HG03025 (cell line): ENCODE data around the gene OVOL3.

Source experiments
- ATAC-seq: cut with Tn5 transposase; IDR thresholded peaks from one replicate; pipeline ENCODE4 v1.9.1; 2021; ENCODE audit warnings: mild to moderate bottlenecking, moderate library complexity; ENCODE audit not compliant: unreplicated experiment, low FRiP score

OVOL3 gene

GRCh38 chr19:36099166-36099785, 11.7 kb upstream of the OVOL3 start:
- no peak for ATAC-seq

- no peak for ATAC-seq
These were observed 10.5 kb upstream of the OVOL3 start for GRCh38 chr19:36100476-36100875.

GRCh38 chr19:36101550-36102327, 9.2 kb upstream of the OVOL3 start:
- ATAC-seq = no peak

GRCh38 chr19:36103040-36103626, 7.8 kb upstream of the OVOL3 start:
- ATAC-seq = no peak

- ATAC-seq = no peak
These were observed 6.9 kb upstream of the OVOL3 start for GRCh38 chr19:36103842-36104552.

GRCh38 chr19:36106441-36106840, 4.5 kb upstream of the OVOL3 start:
- ATAC-seq = no peak

GRCh38 chr19:36106991-36107390, 4.0 kb upstream of the OVOL3 start:
- ATAC-seq = no peak

GRCh38 chr19:36108684-36109083, 2.3 kb upstream of the OVOL3 start:
- ATAC-seq = no peak

- no peak for ATAC-seq
These were observed 227 bp downstream of the OVOL3 start for GRCh38 chr19:36111200-36111539.

GRCh38 chr19:36112678-36113077, 1.7 kb downstream of the OVOL3 start:
- no peak for ATAC-seq

GRCh38 chr19:36113425-36113824, 2.5 kb downstream of the OVOL3 start:
- ATAC-seq = no peak

- no peak for ATAC-seq
These were observed 3.2 kb downstream of the OVOL3 start for GRCh38 chr19:36113894-36114720.

GRCh38 chr19:36114721-36115452, 3.9 kb downstream of the OVOL3 start, which contains the start of gene POLR2I:
Gene POLR2I, minus strand, starts transcription at chr19:36114875. Its CDS starts 19 bp downstream, at chr19:36114856.
- ATAC-seq = peak; percentile 62

GRCh38 chr19:36115453-36116343, 4.8 kb downstream of the OVOL3 start, which contains the start of gene TBCB:
Gene TBCB, plus strand, starts transcription at chr19:36115468. Its CDS starts 93 bp downstream, at chr19:36115561.
- ATAC-seq = peak; percentile 19

- no peak for ATAC-seq
These were observed 5.3 kb downstream of the OVOL3 start for GRCh38 chr19:36116344-36116637.

- ATAC-seq = no peak
These were observed 9.4 kb downstream of the OVOL3 start for GRCh38 chr19:36120092-36120983.

GRCh38 chr19:36120984-36121358, 10.0 kb downstream of the OVOL3 start:
- ATAC-seq = no peak
